A673 (cell line): ENCODE measurements around the gene ALKBH7. TPM values are rescaled to one million over a fixed set of nuclear protein-coding genes. Genes with fewer than 3 reads are reported as not detected.

Source experiments
- BruUV-seq: library from RNA; stranded (reverse); fragments of 400-500 nt; replicated peaks from 2 replicates; lab custom pipeline; 2021; lab: Mats Ljungman, UMichigan
- CTCF ChIA-PET: fragments of 300-600 bp; sonication (Branson Sonifier 250); formaldehyde crosslinking; loops from one replicate; lab custom pipeline; 2022; ENCODE audit warnings: antibody characterized with exemption; lab: Charles Lee
- POLR2A ChIA-PET: fragments of 300-600 bp; sonication (Branson Sonifier 250); formaldehyde crosslinking; loops from one replicate; lab custom pipeline; 2022; ENCODE audit warnings: antibody characterized with exemption; ENCODE audit not compliant: low non-redundant PET; lab: Charles Lee
- DNase-seq: peaks from one replicate; pipeline ENCODE4 v3.0.0-alpha.2; 2015; ENCODE audit warnings: low spot score
- H3K27ac ChIP-seq: fragments of 200-600 bp; sonication (generic); 2 replicates; pipeline ENCODE4 v1.5.1; 2016; ENCODE audit warnings: mixed run types, low read depth, mild to moderate bottlenecking, mixed read lengths, antibody characterized with exemption, low read length; ENCODE audit not compliant: poor library complexity, severe bottlenecking
- H3K27me3 ChIP-seq: fragments of 200-600 bp; sonication (generic); replicated peaks from 2 replicates; pipeline ENCODE4 v1.6.1; 2017; ENCODE audit warnings: mixed run types, low read depth, mild to moderate bottlenecking, mixed read lengths, antibody characterized with exemption, low read length; ENCODE audit not compliant: insufficient read depth, poor library complexity
- H3K36me3 ChIP-seq: fragments of 200-600 bp; sonication (generic); 2 replicates; pipeline ENCODE4 v1.6.1; 2016; ENCODE audit warnings: mixed run types, mild to moderate bottlenecking, mixed read lengths, antibody characterized with exemption, low read length; ENCODE audit not compliant: insufficient read depth, poor library complexity, severe bottlenecking
- H3K4me1 ChIP-seq: fragments of 200-600 bp; sonication (generic); 2 replicates; pipeline ENCODE4 v1.6.1; 2017; ENCODE audit warnings: mixed run types, mild to moderate bottlenecking, mixed read lengths, antibody characterized with exemption, low read length; ENCODE audit not compliant: insufficient read depth, poor library complexity, severe bottlenecking
- H3K4me3 ChIP-seq: fragments of 200-600 bp; sonication (generic); 2 replicates; pipeline ENCODE4 v1.5.1; 2016; ENCODE audit warnings: low read depth, mixed run types, mild to moderate bottlenecking, mixed read lengths, low read length; ENCODE audit not compliant: poor library complexity, severe bottlenecking
- H3K9me3 ChIP-seq: fragments of 200-600 bp; sonication (generic); 2 replicates; pipeline ENCODE4 v1.6.1; 2016; ENCODE audit warnings: mixed run types, low read depth, mild to moderate bottlenecking, mixed read lengths, antibody characterized with exemption, low read length; ENCODE audit not compliant: poor library complexity, severe bottlenecking
- EZH2 ChIP-seq: fragments of 200-600 bp; sonication (generic); IDR thresholded peaks from 2 replicates; pipeline ENCODE4 v1.6.1; 2017; ENCODE audit warnings: borderline replicate concordance, low read depth, mild to moderate bottlenecking, mixed read lengths, antibody characterized with exemption, low read length; ENCODE audit not compliant: poor library complexity, severe bottlenecking
- intact Hi-C: fragments of 100-400 bp; cut with micrococcal nuclease; formaldehyde crosslinking; loops from one replicate; pipeline ENCODE4 v1.10.0; 2022; ENCODE audit not compliant: unreplicated experiment
- total RNA-seq: library from RNA; stranded (reverse); gene quantifications from 2 replicates; pipeline ENCODE4 v1.2.3, GENCODE V29; 2021
- TF ChIP-seq, protein P1 (sequence below): fragments of 300-800, 200-600 bp; sonication (generic); conservative IDR thresholded peaks from 2 replicates; pipeline ENCODE4 v1.5.1; 2017; ENCODE audit warnings: low read depth, mild to moderate bottlenecking, antibody characterized with exemption, low read length, moderate library complexity, mixed read lengths

The ALKBH7 gene
- total RNA-seq, 1 experiment from 2014 or later = 30.6 TPM

GRCh38 chr19:6326815-6327214, 45.8 kb upstream of the ALKBH7 start:
- ChIA-PET POLR2A (no interaction called here), CTCF (no interaction called here)
- Histone ChIP-seq H3K4me3 (no peak overlapping the region), H3K36me3 (no peaks in the 10 kb centered on the region), H3K9me3 (no peaks in the 10 kb centered on the region), H3K27ac (no peak overlapping the region), H3K27me3 (no peaks in the 10 kb centered on the region), H3K4me1 (no peaks in the 10 kb centered on the region)
- intact Hi-C loops = no loop called here
- DNase-seq = no peak
- no TSS peak for BruUV-seq
- TF ChIP-seq, protein P1, sequence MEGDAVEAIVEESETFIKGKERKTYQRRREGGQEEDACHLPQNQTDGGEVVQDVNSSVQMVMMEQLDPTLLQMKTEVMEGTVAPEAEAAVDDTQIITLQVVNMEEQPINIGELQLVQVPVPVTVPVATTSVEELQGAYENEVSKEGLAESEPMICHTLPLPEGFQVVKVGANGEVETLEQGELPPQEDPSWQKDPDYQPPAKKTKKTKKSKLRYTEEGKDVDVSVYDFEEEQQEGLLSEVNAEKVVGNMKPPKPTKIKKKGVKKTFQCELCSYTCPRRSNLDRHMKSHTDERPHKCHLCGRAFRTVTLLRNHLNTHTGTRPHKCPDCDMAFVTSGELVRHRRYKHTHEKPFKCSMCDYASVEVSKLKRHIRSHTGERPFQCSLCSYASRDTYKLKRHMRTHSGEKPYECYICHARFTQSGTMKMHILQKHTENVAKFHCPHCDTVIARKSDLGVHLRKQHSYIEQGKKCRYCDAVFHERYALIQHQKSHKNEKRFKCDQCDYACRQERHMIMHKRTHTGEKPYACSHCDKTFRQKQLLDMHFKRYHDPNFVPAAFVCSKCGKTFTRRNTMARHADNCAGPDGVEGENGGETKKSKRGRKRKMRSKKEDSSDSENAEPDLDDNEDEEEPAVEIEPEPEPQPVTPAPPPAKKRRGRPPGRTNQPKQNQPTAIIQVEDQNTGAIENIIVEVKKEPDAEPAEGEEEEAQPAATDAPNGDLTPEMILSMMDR = no peak
- TF ChIP-seq EZH2 = no peak

DNA sequence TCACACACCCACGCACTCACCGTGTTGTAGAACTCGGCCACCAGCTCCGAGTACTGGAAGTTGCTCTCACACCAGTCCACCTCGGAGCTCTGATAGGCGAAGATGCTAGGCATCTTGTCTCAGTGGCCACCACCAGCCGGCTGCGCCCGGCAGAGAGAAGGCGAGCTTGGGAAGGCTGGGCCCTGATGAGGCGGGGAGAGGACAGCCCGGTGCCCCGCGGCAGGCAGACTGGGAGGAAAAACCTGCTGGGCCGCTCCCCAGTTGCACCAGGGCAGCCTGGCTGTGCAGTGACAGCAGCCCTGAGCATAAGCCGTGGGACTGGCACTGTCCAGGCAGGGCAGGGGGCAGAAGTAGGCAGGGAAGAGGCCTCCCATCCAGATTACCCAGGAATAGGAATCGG, 39.2 kb upstream of the ALKBH7 start, which contains the start of gene ACER1:
TSS of gene ACER1 (minus strand) at position 174 of the 400 bp plus-strand sequence. CDS start at position 113, 61 bp downstream.
- Histone ChIP-seq H3K4me1 (no peaks in the 10 kb centered on the region), H3K27ac (no peak within 1 kb of the TSS), H3K36me3 (no peaks in the 10 kb centered on the region), H3K4me3 (no peak within 1 kb of the TSS), H3K9me3 (no peaks in the 10 kb centered on the region), H3K27me3 (no peaks in the 10 kb centered on the region)
- no peak for DNase-seq
- ChIA-PET POLR2A (no interaction called here), CTCF (no interaction called here)
- TF ChIP-seq EZH2 = no peak
- TF ChIP-seq, protein P1 = no peak
- intact Hi-C loops = no loop called here
- BruUV-seq = no TSS peak

DNA sequence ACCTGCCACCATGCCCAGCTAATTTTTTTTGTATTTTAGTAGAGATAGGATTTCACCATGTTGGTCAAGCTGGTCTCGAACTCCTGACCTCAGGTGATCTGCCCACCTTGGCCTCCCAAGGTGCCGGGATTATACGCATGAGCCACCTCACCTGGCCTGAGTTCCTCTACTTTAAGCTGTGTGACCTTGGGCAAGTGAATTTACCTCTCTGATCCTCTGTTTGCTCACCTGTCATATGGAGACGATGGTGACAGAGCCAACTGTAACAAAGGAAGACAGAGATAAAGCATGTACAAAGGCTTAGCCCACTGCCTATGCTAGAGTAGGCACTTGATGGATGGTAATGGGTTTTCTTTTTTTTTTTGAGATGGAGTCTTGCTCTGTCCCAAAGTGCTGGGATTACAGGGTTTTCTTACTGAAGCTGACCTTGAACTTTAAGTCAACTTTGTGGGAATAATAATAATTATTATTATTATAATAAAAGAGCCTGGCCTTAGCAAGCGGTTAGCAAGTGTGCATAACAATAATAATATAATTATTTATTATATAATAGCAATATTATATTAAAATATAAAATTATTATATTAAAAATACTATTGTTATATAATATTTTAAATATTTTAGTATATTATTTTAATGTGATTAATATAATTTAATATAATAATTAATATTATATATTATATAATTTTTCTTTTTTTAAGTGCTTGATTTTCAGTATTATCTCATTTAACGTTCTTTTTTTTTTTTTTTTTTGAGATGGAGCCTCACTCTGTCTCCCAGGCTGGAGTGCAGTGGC, 37.9 kb upstream of the ALKBH7 start:
- no peaks in the 10 kb centered on the region for H3K4me1 ChIP-seq
- no peak overlapping the region for H3K27ac ChIP-seq
- ChIA-PET POLR2A (no interaction called here), CTCF (interaction anchor here (0.6 kb wide), 1 partner anchor 117 kb away, joined by 4 read pairs; no protein-coding TSS in a partner anchor)
- H3K9me3 ChIP-seq = no peaks in the 10 kb centered on the region
- H3K4me3 ChIP-seq = no peak overlapping the region
- BruUV-seq = no TSS peak
- H3K27me3 ChIP-seq = no peaks in the 10 kb centered on the region
- intact Hi-C loops = no loop called here
- H3K36me3 ChIP-seq = no peaks in the 10 kb centered on the region
- no peak for TF ChIP-seq EZH2
- TF ChIP-seq, protein P1 = no peak
- no peak for DNase-seq
